Esophagus (tissue), 2 donors: ENCODE data around the gene CENPC. TPM values are rescaled to one million over a fixed set of nuclear protein-coding genes. Genes with fewer than 3 reads are reported as not detected.
A peak's percentile ranks its signal among the peaks of the same experiment; 100 is the strongest.

ENCODE experiments used
- H3K27ac ChIP-seq, 2 donors: one replicate each; pipeline ENCODE4 v1.5.1; 2013; ENCODE audit warnings: low read depth in 2 of 2, mild to moderate bottlenecking in 2 of 2, inconsistent platforms in 1 of 2, low read length in 1 of 2, moderate library complexity in 1 of 2
- H3K27me3 ChIP-seq, 2 donors: one replicate each; pipeline ENCODE4 v1.6.1; 2013; ENCODE audit warnings: low read length in 2 of 2, control low read depth in 1 of 2, mild to moderate bottlenecking in 1 of 2; ENCODE audit not compliant: insufficient read depth in 2 of 2, control insufficient read depth in 1 of 2
- H3K36me3 ChIP-seq, 2 donors: one replicate each; pipeline ENCODE4 v1.6.1; 2013; ENCODE audit warnings: low read length in 1 of 2; ENCODE audit not compliant: control insufficient read depth in 2 of 2, insufficient read depth in 2 of 2
- H3K4me1 ChIP-seq, 2 donors: one replicate each; pipeline ENCODE4 v1.6.1; 2013; ENCODE audit warnings: low read length in 1 of 2; ENCODE audit not compliant: control insufficient read depth in 2 of 2, insufficient read depth in 2 of 2
- H3K4me3 ChIP-seq, 2 donors: one replicate each; pipeline ENCODE4 v1.5.1; 2013; ENCODE audit warnings: low read length in 2 of 2, mild to moderate bottlenecking in 2 of 2, low read depth in 1 of 2, moderate library complexity in 1 of 2
- H3K9me3 ChIP-seq, 2 donors: one replicate each; pipeline ENCODE4 v1.6.1; 2013; ENCODE audit warnings: mild to moderate bottlenecking in 2 of 2, low read depth in 1 of 2, low read length in 1 of 2, moderate library complexity in 1 of 2; ENCODE audit not compliant: control insufficient read depth in 2 of 2, insufficient read depth in 1 of 2
- WGBS, 2 donors: extraction: QIAGEN DNeasy Blood & Tissue Kit; methylation state at CpG; one replicate each; pipeline ENCODE4 v1.1.7; 2013; 5-methylcytosine and 5-hydroxymethylcytosine counted together
- polyA plus RNA-seq, 2 donors: library from polyadenylated mRNA; stranded (reverse); fragments of 200-250 nt; gene quantifications; one replicate each; pipeline ENCODE4 v1.2.3, GENCODE V29; 2013
- donor health status: healthy with polysubstance abuse.
- donor health status: Bipolar disorder and iron deficiency.

Gene CENPC
- 1 to 10 TPM; 4.7 to 6.2 TPM for polyA plus RNA-seq

DNA sequence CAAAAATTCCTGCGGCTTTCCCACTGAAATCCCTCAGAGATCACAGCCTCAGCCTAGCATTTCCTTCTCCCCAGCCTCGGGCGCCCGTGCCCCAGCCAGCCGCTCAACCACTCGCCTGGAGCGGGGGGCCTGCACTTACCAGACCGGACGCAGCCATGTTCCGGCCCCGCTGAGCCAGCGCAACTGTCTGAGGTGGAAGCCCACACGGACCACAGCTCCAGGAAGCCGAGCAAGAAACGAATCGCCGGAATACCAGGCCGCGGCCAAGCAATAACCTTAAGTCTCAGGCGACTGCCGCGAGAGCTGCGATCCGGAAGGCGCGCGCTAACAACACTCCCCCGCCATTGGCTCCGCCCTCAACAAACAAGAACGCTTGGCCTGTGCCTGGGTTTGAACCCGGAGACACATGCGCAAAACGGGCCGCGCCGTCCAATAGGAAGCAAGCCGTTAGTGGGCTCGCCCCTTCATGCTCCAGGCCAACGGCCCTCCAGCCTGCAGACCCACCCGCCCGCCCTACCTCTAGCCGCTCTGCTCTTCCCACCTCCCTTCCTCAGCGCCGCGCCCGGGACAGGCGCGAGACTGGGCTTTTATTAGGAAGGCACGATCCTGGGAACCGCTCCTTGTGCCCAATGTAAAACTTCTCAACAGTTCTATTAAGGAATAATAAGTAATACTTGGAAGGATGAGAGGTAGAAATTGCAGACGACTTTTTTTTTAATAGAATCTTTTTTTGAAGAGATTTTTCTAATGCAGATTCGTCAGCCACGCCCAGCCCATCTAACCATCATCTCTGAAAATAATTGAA lies at the start of gene CENPC:
CENPC (minus strand) TSS at position 305 of the 805 bp plus-strand sequence; CDS start at position 157, 148 bp downstream.
- Histone ChIP-seq H3K27me3 (no peaks in the 10 kb centered on the region), H3K4me1 (no peaks in the 10 kb centered on the region)

GRCh38 chr4:67593741-67594175 lies 48.5 kb upstream of the CENPC start:
- 67 to 76% methylated on average over 2 of the region's 2 CpGs for WGBS, 2 donors
- no peak overlapping the region for H3K4me3 ChIP-seq
- H3K27me3 ChIP-seq = no peaks in the 10 kb centered on the region
- no peaks in the 10 kb centered on the region for H3K9me3 ChIP-seq
- no peak overlapping the region for H3K27ac ChIP-seq
- no peaks in the 10 kb centered on the region for H3K36me3 ChIP-seq
- no peaks in the 10 kb centered on the region for H3K4me1 ChIP-seq

More for the DNA sequence above, at the start of gene CENPC:
- Histone ChIP-seq H3K27ac (peak within 1 kb of the TSS; percentile 88 to 98), H3K4me3 (peak within 1 kb of the TSS; percentile 80 to 84), H3K36me3 (no peaks in the 10 kb centered on the region), H3K9me3 (no peaks in the 10 kb centered on the region)
- 0% methylated on average over 53 of the region's 53 CpGs for WGBS, 2 donors

- no peak overlapping the region for H3K27ac ChIP-seq
- H3K36me3 ChIP-seq = no peaks in the 10 kb centered on the region
- H3K4me1 ChIP-seq = no peaks in the 10 kb centered on the region
- H3K4me3 ChIP-seq = no peak overlapping the region
- no peaks in the 10 kb centered on the region for H3K9me3 ChIP-seq
- 75 to 89% methylated on average over 3 of the region's 3 CpGs for WGBS, 2 donors
- H3K27me3 ChIP-seq = no peaks in the 10 kb centered on the region
Observed at GRCh38 chr4:67587156-67587555, 41.9 kb upstream of the CENPC start.

- H3K9me3 ChIP-seq = no peaks in the 10 kb centered on the region
- no peaks in the 10 kb centered on the region for H3K36me3 ChIP-seq
- H3K4me3 ChIP-seq = no peak overlapping the region
- H3K27ac ChIP-seq = no peak overlapping the region
- H3K27me3 ChIP-seq = no peaks in the 10 kb centered on the region
- no peaks in the 10 kb centered on the region for H3K4me1 ChIP-seq
Observed at GRCh38 chr4:67584496-67584895, 39.2 kb upstream of the CENPC start.

- no peaks in the 10 kb centered on the region for H3K9me3 ChIP-seq
- WGBS, 2 donors = 47 to 48% methylated on average over 2 of the region's 2 CpGs
- H3K4me3 ChIP-seq = no peak overlapping the region
- no peaks in the 10 kb centered on the region for H3K4me1 ChIP-seq
- H3K27ac ChIP-seq = no peak overlapping the region
- H3K36me3 ChIP-seq = no peaks in the 10 kb centered on the region
- H3K27me3 ChIP-seq = no peaks in the 10 kb centered on the region
Observed at GRCh38 chr4:67581913-67582312, 36.6 kb upstream of the CENPC start.

DNA sequence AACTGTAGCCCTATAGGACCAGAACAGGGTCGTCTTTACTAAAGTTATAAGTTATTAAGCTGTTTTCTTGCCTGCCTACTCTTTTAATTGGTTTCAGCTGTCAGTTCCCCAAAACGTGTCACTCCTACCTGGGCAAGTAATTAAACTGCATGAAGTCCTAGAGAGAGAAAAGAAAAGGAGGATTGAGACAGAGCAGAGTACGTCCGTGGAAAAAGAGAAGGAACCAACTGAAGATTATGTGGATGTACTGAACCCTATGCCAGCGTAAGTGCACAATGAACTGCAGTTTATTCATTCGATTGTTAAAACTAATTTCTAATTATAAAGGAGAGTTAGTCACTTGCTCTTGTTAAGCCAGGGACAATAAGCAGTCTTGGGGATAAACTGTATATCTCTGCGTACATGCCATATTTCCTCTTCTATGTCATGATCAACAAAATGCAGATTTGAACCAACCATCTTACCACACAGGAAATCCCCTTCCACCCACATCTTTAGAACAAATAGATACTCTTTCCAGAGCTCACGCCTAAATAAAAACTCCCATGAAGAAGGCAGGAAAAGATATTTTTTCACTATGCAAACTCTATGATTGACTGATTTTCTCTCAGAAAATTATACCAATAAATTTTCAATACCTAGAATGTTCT lies 36.0 kb upstream of the CENPC start:
- Histone ChIP-seq H3K27ac (no peak overlapping the region), H3K36me3 (no peaks in the 10 kb centered on the region), H3K4me3 (no peak overlapping the region), H3K27me3 (no peaks in the 10 kb centered on the region), H3K4me1 (no peaks in the 10 kb centered on the region), H3K9me3 (no peaks in the 10 kb centered on the region)
- 53 to 59% methylated on average over 8 of the region's 8 CpGs for WGBS, 2 donors

DNA sequence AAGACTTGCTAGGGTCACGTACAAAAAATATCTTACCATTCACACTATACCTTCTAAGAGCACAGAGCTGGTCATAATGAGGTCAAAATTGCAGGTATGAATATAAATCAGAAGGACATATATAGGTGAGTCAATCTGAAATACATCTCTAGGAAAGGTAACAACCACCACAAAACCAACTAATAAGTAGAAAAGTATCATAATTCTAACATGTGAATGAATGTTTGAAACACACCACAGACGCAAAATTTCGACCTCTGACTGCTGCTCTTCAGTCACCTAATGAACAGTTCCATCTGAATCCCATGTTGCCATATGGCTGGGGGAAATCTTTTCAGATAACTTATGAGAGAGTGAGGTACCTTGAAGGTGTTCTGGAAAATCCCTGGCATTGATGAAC lies 35.3 kb upstream of the CENPC start:
- WGBS, 2 donors = 75 to 80% methylated on average over 3 of the region's 3 CpGs

GRCh38 chr4:67576538-67576937 lies 31.2 kb upstream of the CENPC start:
- 92 to 97% methylated on average over 1 of the region's 1 CpG for WGBS, 2 donors
- H3K9me3 ChIP-seq = no peaks in the 10 kb centered on the region

More for the DNA sequence above, 35.3 kb upstream of the CENPC start:
- Histone ChIP-seq H3K4me3 (no peak overlapping the region), H3K4me1 (no peaks in the 10 kb centered on the region), H3K27me3 (no peaks in the 10 kb centered on the region), H3K27ac (no peak overlapping the region), H3K9me3 (no peaks in the 10 kb centered on the region), H3K36me3 (no peaks in the 10 kb centered on the region)

DNA sequence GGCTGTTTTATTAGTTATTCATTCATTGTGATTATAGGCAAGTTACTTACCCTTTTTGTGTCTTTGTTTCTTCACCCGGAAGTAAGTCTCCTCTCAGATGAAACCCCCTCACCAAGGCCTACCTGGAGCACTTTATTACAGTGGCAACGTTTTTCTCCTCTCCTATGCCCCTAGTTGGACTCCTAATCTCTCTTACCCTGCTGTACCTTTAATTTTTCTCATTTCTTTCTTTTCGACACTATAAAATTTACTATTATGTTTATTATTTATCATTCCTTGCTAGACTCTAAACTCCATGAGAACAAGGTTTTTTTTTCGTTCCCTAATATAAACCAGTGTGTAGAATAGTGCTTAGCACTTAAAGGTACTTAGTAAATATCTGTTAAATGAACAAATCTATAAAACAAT lies 30.8 kb upstream of the CENPC start:
- no peak overlapping the region for H3K27ac ChIP-seq
- no peaks in the 10 kb centered on the region for H3K9me3 ChIP-seq
- no peak overlapping the region for H3K4me3 ChIP-seq
- H3K36me3 ChIP-seq = no peaks in the 10 kb centered on the region
- H3K27me3 ChIP-seq = no peaks in the 10 kb centered on the region
- no peaks in the 10 kb centered on the region for H3K4me1 ChIP-seq
- 82 to 83% methylated on average over 4 of the region's 4 CpGs for WGBS, 2 donors

More at GRCh38 chr4:67576538-67576937, 31.2 kb upstream of the CENPC start:
- H3K4me3 ChIP-seq = no peak overlapping the region
- H3K4me1 ChIP-seq = no peaks in the 10 kb centered on the region
- H3K27me3 ChIP-seq = no peaks in the 10 kb centered on the region
- no peak overlapping the region for H3K27ac ChIP-seq
- H3K36me3 ChIP-seq = no peaks in the 10 kb centered on the region
